Globus pallidus (tissue), 1 donor: ENCODE data around the gene MEGF10.

ENCODE experiments used
- DNase-seq: peaks from one replicate; pipeline ENCODE4 v3.0.0-alpha.2; 2015; ENCODE audit warnings: low spot score

MEGF10 gene

DNA sequence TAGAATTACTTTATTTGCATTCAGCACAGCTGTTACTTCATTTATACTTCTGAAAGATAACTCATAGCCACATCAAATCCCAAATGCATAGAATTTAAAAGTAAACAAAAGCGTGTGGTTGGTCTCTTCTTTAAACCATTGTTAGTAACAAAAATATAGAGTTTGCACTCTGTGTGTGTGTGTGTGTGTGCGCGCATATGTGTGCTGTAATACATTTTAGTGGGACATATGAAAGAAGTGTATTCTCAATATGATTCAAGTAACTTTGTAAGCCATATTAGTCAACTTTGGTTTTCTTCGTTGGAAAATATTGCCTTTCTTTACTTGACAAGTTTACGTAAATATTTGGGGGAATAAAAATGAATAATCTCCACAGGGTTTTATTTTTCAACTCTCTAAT, 120.8 kb downstream of the MEGF10 start:
- DNase-seq, result no peak

DNA sequence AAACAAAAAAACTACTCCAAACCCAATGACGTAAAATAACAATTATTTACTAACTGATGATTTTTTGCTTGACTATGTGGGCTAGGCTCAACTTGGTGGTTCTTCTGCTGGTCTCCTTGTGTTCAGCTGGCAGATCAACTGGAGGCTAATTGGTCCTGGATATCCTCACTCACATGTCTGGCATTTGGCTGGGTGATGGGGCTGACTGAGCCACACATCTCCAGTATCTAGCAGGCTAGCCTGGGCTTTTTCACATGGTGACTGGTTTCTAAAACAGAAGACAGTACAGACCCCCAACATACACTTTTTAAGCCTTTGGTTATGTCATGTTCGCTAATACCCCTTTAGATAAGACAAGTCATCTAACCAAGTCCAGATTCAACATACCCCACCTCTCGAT, 122.1 kb downstream of the MEGF10 start:
- DNase-seq, result no peak

DNA sequence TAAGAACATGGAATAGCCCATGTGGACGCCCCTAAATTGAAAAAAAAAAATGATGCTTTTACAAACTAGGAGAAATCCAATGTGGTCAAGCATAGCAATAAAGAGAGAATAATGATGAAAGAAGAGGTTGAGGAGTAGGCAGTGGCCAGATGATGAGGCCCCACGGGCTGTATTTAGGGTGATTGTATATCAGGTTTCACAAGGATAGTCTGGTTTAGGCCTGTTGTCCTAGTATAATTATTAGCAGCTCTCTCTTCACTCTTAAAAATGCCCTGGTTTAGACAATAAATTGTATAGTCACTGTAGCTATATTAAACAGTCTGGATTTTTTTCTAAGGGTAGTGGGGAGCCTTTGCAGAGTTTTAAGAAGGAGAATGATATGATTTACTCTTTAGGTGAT, 124.4 kb downstream of the MEGF10 start:
- DNase-seq, result no peak

DNA sequence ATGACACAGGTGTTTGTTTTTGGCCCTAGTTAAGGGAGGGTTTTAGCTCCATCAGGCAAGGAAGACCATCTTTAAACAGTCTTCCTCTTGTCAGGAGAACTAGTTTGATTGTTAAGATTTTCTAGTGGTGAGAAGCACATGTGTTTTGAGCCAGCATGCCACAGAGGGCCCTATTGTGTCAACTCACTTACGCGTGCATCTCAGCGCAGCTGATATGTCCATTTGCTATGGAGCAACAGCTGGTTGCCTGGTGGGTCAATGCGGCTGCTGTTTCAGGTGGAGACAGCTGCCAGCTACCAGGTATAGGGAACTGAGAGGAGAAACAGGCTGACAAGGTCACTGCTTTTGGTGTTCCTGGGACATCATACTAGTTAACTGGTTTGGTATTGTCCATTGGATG, 126.3 kb downstream of the MEGF10 start:
- DNase-seq, result peak; percentile 71

DNA sequence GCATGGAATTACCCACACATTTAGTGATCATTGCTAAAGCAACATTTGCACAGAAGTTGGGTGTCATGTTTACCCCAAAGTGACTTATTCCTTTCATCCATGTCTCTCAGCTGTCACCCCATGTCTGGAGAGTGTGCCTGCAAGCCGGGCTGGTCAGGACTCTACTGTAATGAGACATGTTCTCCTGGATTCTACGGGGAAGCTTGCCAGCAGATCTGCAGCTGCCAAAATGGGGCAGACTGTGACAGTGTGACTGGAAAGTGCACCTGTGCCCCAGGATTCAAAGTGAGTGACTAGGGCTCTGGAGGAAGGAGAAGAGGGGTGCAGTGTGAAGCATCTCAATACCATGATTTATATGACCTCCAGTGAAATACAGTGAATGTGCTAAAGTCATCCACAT, 126.9 kb downstream of the MEGF10 start:
- no peak for DNase-seq

DNA sequence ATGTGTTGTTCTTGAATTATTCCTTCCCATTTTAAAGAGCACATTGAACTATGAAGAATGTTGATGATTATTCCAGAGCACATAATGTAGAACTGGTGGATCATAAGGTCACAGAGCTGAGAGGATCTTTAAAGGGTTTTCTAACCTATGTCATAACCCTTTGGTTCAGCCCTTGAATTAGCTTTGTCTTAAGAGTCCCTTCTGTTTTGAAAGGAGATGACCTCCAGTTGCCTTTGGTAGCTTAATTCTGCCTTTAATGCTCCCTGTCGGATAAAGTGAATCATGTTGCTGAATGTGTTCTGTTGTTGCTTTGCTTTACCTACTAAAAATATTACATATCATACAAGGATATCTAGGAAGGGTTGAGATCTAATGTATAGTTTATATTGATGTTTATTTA, 127.8 kb downstream of the MEGF10 start:
- DNase-seq, result no peak

DNA sequence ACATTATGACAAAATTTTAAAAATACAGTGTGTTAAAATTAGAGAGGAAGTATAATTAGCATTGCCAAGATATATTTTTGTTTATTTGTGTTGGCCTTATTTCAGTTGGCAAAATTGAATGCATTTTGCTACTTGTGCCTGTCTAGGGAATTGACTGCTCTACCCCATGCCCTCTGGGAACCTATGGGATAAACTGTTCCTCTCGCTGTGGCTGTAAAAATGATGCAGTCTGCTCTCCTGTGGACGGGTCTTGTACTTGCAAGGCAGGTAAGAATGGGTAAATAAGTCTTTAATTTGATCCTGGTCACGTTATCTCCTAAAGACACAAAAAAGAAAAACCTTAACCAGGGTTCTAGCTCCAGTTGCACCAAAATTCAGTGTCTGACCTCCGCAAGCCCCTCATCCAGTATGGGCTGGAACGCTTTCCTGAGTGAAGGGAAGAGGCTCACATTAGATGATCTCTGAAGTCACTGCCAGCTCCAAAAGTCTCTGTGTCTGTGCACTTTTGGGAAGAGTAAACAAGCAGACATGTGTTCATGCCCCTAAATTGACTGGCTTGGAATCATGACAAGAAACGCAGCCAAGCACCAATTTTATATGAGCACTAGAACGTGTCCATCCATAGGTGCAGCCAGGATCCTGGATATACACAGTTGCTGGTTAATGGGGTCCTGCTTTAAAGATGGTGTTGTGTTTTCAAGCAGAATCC, 128.5 kb downstream of the MEGF10 start:
- no peak for DNase-seq

DNA sequence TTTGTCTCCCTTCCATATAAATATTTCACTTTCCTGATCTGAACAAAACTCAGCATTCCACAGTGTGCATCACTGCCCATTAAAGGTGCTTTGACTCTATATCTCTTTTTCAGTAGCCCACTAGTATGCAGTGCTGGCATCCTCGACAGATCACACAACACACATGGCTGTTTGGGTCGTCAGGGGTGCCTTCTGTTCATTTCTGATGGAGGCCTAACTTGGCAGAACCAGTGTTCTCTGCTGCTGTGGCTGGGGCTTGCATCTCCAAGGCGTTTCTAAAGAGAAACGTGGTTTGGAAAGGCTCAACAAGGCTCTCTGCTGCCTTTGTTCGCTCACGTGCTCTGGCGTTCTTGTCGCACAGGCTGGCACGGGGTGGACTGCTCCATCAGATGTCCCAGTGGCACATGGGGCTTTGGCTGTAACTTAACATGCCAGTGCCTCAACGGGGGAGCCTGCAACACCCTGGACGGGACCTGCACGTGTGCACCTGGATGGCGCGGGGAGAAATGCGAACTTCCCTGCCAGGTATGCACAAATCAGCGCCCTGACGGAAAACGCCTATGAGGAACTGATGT, 129.2 kb downstream of the MEGF10 start:
- no peak for DNase-seq

DNA sequence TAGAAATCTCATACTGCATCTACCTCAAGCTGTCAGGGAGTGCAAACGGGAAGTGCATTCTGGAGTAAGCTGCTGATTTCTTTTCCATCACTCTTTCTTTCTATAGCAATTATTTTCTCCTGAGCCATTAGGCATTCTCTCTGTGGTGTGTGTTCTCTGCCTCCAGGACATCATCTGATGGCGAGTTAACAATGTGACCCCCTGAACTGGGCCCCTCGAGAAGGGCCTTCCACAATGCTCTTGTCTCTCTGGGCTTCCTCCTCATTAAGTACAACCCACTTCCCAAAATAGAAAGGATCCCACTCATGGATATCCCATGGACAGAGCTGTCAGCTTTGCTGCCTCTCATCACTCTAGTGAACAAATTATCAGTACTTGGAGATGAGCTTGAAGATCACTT, 130.2 kb downstream of the MEGF10 start:
- no peak for DNase-seq

DNA sequence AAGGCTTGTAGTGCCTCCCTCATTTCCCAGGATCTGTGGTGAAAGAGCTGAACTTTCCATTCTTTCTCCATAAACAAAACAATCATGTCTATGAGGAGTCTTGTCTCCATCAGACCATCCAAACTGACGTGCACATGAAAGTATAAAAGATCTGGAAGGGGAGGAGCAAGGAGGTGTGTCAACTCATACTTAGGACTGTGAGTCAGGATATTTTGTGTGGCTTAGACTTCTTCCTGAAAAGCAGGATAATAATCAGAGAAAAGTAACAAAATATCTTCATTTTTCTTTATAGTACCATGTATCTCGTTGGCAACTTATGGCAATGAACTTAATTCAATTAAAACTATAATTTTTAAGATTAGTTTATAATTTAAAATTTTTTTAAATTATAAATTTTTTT, 130.9 kb downstream of the MEGF10 start:
- no peak for DNase-seq

DNA sequence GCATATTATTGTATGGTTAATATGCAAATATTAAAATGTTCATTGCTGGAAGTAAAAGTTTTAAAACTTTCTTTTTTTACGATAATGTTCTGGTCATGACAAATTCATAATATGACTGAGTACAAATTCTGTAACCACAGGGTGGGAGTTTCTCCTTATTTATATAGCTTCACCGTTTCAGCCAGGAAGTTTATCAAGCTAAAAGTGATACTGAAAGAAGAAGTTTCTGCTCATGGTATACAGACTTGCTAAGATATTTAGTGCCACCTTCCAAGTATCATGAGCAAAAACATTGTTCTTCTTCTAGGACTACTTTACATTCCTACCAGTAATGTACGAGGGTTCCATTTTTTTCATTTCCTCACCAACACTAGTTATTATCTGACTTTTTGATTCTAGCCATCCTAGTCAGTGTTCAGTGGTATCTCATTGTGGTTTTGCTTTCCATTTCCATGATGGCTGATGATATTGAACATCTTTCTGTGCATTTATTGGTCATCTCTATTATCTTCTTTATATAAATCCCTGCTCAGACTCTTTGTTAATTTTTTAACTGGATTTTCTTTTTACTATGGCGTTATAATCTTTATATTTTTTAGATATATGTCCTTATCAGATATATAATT, 132.7 kb downstream of the MEGF10 start:
- DNase-seq, result no peak

DNA sequence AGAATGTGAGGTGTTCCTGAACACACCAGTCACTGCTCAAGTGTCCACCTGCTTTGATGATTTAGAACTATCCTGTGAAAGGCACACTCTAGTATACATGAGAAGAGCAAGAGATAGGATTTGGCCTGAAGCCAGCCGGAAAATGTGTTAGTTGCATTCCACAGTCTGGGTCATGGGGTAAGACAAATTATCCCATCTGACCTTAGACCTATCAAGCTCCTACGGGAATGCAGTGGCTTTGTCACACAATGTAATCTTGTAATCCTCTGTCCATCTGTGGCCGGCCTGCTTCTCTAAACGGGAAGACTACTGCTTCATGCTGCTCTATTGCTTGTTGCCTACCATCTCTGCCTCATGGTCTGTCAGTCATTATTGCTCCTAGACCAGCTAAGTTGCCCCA, 134.4 kb downstream of the MEGF10 start:
- DNase-seq, result no peak

DNA sequence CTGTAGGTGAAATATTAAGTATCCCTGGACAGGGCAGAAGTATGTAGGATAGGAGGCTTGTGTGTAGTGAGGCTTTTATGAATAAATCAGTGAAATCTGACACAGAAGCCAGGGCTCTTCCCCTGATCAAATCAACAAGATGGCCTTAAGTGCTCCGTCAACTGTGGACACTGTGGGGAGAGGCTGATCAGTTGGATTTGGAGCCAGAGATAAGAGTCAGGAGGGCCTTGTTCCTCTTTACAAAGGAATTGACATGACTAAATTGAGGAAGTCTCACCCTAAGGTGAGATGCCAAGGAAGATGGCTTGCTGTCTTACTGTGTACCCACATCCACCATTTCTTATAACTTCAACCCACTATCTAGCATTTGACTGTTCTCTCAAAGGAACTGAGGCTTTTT, 135.3 kb downstream of the MEGF10 start:
- DNase-seq, result no peak

DNA sequence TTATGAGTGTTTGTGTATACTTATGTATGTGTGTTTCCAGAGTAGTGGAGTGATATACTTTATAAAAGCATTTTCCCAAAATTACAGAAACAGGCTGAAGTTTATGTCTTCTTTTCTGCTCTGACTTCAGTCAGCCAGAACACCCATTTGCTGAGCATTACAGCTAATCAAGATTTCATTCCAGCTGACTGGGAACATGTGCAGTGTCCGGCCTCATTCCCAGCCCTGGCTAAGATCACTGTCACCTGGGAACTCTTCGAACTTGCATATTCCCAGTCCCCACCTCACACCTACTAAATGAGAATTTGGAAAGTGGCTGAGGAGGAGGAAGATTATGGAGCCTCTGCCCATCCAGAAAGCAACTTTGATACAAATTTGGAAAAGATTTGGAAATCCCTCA, 136.1 kb downstream of the MEGF10 start:
- DNase-seq, result no peak

DNA sequence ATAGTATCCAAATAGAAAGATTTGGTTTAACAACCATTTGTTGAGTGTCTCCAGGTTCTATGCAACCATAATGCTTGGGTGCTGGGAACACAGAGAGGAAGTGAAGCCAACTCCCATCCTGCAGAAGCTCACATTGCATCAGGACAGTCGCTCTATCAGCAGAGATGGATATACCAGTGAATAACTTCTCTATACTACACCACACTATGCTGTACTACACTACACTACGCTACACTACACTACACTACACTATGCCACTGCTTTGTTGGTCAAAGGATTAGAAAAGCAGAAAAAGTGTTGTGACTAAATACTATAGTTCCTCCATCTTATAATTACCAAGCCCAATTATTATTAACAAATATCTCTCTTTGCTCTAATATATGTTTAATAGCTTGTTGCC, 137.7 kb downstream of the MEGF10 start:
- no peak for DNase-seq

DNA sequence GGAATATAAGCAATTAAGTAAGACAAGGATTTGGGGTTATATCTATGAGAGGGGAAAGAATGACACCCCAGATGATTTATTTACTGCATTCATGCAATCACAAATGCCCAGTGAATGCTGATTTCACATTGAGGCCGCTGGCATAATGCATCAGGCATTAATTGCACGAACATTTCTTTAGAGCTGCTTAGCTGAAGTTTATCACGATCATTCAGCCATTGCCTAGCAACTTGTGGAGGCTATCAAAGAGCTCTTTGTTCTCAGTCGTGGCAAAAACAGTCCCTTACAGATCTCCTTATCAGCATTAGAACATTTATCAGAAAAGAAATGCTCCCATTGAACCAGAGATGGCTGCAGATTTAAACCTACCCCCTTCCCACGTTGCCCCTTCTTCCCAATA, 138.2 kb downstream of the MEGF10 start:
- peak; percentile 86 for DNase-seq

DNA sequence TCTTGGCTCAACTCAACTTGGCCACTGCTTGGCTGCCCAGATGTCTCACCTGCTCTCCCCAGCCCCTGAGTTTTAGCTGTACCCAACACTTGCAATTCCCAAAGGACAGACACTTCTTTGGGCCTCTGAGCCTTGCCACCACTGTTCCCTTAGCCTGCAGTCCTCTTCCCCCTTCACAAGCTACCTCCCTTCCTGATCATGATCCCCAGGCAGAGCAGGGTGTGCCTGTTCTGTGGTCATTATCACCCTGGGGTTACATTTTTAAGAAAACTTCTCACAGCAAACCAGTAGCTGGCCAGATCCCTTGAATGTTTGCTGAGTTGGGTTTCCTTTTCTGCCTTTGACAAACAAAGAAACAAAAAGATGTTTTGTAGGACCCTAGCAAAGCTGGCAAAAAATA, 139.3 kb downstream of the MEGF10 start:
- no peak for DNase-seq

DNA sequence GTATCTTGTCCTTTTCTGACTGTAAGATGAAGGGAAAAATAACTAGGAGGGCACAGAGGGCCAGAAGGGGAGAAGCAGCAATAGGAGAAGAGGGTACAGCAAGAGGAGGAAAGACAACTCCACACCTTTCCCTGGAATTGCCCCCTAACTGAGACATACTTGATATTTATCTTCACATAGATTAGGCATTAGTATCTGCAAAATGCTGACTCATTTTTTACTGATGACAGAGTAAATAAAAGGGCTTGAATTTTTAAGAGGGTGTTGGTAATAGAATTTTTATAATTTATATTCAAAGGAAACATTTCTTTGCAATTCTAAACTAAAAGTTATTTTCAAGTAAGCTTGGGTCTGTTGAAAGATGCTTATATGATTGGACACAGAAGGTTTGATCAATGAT, 140.0 kb downstream of the MEGF10 start:
- no peak for DNase-seq

DNA sequence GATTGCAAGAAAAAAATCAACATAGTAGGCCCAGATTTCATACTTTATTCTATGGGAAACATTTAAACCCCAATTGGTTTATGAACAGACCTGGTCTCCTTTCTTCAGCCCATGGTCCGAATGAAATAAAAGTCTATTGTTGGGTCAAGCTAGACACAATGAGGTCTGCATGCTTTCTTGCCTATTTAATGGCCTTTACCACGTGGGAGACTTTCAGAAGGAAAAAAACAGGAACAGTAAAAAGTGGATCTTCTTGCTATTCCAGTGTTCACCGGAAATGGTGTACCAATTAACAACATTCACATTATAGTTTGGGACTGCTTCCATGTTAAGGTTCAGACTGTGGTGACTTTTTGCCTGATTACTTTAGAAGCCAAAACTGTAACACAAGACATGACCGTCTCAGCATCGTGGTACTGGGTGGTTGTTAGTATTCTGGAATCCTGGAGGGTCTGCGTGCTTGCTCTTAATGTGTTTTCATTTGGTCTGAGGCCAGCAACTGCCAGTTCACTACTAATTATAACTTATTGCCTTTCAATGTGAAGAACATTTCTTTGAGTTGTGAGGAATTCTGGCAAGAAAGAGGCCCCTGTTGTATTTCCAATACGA, 141.5 kb downstream of the MEGF10 start:
- no peak for DNase-seq

DNA sequence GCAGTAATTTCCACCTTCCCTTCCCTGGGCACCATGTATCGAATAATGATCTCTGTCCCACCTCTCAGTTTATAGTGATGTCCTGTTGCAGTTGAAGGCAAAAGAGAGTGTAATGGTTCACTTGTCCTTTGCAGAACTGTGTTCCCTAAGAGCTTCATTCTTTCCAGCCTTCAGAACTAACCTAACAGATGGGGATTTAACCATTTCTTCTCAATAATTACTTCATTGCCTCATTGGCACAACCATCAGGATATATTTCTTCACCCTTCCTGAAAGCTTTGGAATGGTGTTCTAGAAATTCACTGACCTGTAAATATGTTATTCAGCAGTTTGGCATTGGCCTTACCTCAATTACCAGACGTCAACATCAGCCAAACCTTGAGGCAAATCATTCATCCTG, 142.9 kb downstream of the MEGF10 start:
- DNase-seq, result no peak

DNA sequence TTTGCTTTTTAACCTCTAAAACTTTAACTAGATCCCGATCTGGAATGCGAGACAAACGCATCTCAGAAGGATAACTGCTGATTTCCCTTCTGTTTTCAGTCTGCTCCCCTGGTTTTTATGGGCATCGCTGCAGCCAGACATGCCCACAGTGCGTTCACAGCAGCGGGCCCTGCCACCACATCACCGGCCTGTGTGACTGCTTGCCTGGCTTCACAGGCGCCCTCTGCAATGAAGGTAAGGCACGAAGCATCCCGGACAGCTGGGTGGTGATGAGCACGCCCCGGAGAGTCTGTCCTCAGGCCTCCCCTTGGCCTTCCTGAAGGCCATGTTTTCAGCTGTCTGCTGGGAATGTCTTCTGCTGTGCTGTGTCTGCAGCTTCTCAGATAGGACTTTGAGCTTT, 144.0 kb downstream of the MEGF10 start:
- no peak for DNase-seq

DNA sequence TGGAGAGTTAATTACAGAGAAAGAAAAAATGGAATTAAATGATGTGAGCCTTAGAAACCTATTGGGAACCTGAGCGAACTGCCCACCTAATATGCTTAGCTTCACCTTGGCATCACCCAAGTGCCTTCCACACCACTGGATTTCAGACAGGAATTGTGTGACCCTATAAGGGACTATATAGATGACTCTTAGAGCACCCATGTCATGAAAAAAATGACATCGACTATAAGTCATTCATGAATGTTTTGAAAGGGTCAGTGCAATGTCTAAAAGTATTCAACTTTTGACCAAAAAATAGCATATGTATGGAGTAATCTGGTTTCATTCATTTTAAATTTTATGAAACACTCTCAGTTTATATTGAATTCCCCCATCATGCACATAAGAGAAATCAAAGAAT, 145.2 kb downstream of the MEGF10 start:
- no peak for DNase-seq

DNA sequence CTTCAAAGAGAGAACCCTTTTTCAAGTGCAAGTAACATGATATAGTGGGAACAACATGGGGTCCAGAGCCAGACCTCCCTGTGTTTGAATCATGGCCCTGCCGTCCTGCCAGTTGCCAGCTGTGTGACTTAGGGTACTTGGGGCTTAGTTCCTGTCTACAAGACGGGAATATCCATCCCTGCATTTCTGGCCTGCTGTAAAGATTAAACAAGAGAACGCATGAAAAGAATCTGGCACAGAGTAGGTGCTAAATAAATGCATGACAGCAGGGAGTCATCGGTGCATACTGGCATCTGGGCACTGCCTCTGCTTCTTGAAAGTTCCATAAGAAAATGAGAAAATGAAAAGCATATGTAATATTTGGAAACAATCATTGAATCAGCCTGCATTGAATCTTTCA, 149.0 kb downstream of the MEGF10 start:
- no peak for DNase-seq
